NCI-H187 treated with DMSO at 0.1 percent for 48 hours (cell line): Measurements from ENCODE around the gene TENM4.

ENCODE experiments used
- DNase-seq: peaks from one replicate; lab custom pipeline; 2025; lab: John Stamatoyannopoulos, UW

TENM4 gene

DNA sequence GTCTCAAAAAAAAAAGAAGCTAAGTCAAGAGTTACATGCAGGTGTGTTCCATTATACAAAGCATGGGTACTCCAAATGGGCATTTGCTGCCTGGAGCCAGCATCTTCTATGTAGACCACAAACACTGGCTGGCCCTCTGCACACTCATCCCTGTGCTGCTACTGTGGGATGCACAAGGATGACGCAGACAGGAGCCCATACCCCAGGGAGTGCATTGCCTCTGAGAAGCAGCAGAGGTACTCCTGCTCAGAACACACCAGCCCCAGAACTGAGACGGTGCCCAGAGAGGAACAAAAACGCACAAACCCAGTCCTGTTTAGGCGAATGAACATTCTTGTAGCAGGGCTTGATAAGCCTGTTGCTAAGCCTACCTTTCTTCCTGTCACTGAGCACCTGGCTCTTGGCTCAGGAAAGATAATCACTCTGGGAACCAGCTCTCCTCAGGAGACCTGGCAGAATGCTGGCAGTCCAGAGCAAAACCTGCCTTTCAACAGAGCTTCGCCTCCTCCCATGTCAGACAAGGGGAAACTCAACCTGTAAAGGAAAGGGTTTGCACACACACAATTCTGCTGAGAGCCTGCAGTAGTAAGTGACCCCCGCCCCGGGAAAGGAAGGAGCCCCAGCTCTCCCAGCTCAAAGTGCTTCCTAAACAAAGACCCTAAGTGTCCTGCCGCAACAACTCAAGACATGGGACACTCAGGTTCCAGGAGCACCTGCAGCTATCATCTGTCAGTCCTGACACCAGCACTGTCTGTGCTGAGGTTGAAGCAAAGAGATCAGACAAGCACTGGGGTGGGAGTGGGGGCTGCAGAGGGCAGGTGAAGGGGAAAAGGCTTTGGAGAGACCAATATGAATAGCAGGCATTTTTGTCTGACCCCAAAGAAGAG lies 145.7 kb downstream of the TENM4 start:
- no peak for DNase-seq

- no peak for DNase-seq
These were observed 148.9 kb downstream of the TENM4 start for GRCh38 chr11:79291948-79292347.

DNA sequence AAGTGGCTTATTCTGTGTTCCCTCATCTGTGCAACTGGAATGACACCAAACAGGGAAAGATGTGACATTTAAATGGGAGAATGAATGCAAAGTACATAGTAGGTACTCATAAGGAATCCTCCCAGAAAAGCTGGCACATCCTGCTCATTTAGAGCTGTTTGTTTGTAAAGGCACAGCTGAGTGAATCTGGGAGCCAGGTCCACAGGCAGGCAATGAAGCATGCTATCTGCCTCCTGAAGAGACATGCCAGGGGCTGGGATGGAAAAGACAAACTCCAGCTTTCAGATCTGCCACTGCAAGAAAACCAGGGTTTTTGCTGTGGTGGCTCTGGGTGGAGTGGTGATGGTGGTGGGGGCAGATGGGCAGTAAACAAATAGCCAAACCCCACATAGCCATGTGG lies 150.1 kb downstream of the TENM4 start:
- DNase-seq: no peak

- DNase-seq: no peak
These were observed 152.9 kb downstream of the TENM4 start for GRCh38 chr11:79287952-79288351.

DNA sequence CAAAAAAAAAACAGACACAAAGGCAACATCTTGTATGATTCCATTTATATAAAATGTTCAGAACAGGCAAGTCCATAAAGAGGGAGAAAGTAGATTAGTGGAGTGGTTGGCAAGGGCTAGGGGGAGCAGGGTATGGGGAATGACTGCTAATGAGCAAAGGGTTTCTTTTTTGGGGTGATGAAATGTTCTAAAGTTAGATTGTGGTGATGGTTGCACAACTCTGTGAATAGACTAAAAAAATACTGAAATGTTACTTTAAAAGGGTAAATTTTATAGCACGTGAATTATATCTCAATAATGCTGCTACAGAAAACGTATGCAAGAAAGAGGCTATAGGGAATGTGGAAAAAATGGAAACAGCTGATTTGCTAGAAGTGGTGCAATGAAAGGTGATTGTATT lies 155.1 kb downstream of the TENM4 start:
- DNase-seq: no peak

DNA sequence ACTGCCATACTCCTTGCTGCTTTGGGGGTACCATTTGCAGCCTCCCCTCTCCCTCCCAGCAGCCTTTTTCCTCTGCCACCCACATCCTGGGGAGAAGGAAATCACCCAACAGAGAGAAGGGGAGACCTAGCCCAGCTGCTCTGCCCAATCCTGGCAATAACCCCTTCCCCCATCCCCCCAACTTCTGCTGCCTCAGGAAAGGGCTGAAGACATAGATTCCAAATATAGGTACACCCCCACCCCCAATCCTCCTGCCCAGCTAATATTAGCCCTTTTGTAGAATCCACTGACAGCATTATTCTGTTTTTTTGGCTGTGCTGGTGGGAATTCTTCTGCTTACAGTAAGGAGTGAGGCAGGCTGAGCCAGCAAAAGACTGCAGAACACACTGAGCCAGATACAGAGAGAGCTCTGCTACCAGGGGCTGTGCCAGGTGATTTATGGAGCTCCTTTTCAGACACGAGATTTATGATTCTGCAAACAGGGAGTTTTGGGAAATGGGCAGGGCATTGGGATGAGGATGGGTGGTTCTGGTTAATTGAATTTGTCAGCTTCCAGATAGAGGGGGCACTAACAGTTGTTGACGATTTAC lies 164.0 kb downstream of the TENM4 start:
- DNase-seq: no peak

DNA sequence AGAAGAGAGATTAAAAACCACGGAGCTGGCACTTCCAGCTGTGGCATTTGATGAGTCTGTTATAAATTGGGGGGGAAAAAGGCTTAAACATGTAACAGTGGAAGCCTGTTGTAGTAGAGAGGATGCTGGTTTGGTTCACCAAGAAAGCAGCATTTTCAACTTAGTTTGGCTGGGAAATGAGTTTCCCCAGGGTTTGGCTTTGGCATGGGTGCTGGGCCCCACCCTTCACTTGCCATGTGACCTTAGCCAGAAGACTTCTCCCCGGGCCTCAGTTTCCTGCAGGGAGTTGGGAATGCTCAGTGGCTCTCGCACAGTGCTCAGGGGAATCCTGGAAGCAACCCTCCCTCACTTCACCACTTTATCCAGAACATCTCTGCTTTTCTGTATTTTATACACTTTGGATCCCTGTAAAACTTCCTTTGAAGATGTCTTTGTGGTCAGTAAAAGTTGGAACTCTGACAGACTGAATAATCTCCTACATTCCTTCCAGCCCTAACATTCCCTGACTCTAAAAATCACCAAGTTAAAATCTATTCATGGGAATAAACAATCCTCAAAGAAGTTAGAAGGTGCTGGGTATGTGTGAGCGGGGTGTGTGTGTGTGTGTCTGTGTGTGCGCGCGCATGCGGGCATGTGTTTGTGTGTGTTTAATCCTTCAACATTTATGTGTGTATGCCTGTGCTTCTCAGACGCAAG lies 166.0 kb downstream of the TENM4 start:
- no peak for DNase-seq

- no peak for DNase-seq
These were observed 167.0 kb downstream of the TENM4 start for GRCh38 chr11:79273781-79274180.

GRCh38 chr11:79269611-79270307 lies 171.1 kb downstream of the TENM4 start:
- DNase-seq: no peak

DNA sequence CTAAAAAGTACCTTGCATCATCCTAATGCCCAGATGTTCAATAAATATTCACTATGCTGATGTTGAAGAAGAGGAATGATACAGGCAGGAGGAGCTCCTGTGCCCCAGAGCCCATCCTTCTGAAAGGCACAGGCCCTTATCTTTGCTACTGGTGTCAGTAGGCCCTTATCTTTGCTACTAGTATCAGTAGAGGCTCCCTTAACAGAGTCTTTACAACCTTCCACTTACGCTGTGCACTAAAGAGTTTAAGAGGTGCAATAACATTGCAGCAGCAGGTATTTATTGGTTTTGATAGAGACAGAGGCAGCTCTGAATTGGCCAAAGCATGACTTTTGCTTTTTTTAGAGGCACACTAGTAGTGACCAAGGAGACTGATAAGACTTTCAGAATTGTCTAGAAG lies 174.4 kb downstream of the TENM4 start:
- no peak for DNase-seq

DNA sequence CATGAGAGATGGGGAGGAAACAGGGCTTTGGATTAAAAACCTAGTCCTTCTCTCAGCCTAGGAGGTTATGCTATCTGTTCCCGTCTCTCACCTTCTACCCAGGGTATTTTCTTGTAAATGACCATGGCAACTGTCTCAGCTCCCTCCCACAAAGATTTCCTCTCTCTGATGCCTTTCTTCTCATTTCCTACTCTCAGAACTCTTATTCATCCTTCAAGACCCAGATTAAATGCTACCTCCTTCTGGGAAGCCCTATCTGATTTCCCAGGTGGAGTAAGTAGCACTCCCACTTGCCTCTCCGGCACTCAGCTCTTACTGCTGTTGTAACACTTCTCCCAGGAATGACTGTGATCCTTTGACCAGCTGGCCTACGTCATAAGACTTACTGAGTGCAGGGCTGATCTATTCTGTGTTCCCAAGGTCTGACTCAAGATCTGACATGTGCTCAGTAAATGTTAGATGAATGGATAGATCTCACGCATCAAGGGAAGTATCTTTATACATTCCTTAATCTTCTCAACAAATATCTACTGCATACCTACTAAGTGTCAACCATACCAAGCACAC lies 175.0 kb downstream of the TENM4 start:
- DNase-seq: no peak

GRCh38 chr11:79264284-79264683 lies 176.5 kb downstream of the TENM4 start:
- no peak for DNase-seq

DNA sequence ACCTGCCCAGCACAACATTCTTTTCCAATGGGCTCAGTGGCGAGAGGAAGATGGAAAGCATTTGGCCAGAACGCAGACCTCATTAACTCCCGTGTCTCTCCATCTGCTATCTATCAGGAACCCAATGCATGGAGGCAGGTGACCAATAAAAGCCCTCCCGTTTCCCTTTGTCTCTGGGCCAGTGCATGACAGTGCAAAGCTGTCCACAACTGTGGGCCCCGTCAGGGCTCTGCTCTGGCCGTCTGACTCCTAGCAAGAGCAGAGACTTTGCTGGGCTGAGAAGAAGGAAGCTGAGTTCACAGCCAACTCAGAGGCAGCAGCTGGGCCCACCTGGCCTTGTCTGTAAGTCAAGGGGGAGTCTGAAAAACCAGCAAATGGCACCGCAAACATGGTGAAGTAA lies 177.8 kb downstream of the TENM4 start:
- DNase-seq: no peak

DNA sequence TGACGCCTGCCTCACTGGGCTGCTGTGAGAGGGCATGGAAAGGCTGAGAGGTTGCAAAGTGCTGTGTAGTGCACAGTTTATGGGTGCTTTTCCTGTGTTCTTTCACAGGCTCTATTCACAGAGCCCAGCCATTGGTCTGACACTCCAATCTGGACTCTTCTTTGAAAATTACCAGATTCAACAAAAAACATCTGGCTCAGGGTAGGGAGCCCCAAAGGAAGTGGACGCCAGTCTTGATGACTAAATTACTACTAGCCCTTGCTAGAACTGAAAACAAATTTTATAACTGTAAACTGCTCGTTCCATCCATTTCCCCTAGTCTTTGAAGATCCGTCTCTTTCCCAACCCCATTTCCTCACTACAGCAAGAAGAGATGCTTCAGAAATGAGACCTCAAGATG lies 178.6 kb downstream of the TENM4 start:
- no peak for DNase-seq

DNA sequence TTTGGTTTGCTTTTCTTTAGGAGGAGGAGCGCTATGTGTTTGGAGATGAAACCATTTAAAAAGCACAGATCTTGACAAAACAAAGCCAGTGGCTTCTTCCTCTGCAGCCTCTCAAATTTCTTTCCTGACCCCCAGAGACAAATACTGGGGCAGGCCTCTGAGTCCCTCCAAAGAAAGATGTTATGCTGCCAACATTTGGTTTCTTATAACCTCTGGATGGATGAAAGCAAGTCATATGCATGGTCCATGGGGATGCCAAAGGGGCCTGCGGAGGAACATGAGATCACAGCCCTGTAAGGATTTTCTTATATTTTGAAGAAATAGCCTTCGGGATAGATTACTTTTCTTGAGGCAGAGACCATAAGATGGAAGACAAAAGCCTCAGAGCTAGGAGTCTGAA lies 179.1 kb downstream of the TENM4 start:
- DNase-seq: no peak

DNA sequence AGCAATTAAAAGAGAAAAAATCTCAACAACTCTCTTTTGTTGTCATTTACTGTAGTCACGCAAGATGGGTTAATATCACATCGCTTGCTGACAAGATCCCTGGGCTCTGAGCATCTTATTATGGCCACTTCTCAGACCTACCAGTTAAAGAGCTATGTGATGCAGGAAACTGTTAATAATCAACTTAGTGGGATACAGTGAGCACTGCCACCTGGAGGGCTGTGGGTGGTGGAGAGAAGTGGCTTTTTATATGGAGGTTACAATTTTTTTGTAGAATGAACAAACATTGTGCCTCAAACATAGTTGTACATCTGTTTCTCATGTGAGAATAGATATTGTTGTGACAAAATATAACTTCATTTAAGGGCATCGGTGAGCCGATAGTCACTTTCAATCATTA lies 181.0 kb downstream of the TENM4 start:
- DNase-seq: no peak

DNA sequence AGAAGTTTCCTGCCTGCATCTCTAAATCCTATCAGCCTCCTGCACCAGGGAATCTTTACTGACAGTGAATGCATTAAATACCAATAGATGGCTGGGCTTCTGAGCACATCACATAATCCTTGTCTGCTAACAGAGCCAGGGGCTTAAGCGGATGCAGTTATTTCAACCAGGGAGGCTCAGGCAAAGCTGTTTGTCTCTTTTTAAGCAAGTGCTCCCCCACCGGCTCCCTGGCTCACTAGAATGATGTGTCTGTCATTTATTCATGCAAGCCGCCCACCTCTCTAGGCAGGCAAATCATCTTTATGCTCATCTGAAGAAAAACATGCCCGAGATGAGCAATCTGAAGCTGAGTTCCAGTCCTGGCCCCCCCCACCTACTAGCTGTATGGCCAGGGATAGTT lies 182.3 kb downstream of the TENM4 start:
- DNase-seq: no peak

DNA sequence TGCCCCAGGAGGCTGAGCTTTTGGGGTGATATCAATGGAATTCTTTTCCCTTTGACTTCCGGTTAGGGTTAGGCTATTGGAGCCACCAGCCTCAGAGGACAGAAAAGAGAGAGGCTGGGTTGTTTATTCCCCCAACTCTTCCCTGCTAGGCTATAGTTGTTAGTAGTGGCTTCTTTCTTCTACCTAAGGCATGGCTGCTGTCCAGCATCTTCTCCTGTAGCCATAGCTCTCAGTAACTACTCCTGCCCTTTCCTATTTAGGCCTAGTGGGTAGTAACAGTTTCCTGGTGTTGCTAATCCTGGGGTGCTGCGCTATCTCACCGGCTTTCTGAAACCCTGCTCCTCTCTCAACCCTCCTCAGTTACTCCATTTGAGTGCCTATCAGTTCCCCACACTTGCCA lies 184.9 kb downstream of the TENM4 start:
- no peak for DNase-seq

- DNase-seq: no peak
These were observed 187.6 kb downstream of the TENM4 start for GRCh38 chr11:79253280-79253679.

- DNase-seq: no peak
These were observed 191.4 kb downstream of the TENM4 start for GRCh38 chr11:79249295-79249993.

DNA sequence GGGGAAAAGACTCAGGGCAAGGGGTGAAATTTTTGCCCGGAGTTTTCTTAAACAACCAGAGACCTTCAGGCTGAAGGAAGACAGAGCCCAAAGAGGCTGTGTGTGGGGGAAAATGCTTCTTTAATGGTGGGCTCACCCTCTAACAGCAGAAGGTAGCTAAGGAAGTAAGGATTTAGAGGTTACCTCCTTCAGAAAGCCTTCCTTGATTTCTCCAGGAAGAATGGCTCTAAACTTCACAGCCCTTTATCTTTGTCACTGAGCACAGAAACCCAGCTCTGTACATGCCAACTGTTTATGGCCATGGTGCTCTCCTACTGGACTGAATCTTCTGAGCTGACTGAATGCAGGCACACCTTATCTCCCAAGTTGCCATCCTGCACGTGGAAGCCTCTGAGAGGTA lies 196.0 kb downstream of the TENM4 start:
- DNase-seq: no peak
